HG03469 (cell line): ENCODE measurements around the gene PRKN.

ENCODE experiments used
- ATAC-seq: cut with Tn5 transposase; IDR thresholded peaks from one replicate; pipeline ENCODE4 v1.9.1; 2021; ENCODE audit warnings: mild to moderate bottlenecking, moderate library complexity, moderate number of reproducible peaks; ENCODE audit not compliant: unreplicated experiment

Gene PRKN

DNA sequence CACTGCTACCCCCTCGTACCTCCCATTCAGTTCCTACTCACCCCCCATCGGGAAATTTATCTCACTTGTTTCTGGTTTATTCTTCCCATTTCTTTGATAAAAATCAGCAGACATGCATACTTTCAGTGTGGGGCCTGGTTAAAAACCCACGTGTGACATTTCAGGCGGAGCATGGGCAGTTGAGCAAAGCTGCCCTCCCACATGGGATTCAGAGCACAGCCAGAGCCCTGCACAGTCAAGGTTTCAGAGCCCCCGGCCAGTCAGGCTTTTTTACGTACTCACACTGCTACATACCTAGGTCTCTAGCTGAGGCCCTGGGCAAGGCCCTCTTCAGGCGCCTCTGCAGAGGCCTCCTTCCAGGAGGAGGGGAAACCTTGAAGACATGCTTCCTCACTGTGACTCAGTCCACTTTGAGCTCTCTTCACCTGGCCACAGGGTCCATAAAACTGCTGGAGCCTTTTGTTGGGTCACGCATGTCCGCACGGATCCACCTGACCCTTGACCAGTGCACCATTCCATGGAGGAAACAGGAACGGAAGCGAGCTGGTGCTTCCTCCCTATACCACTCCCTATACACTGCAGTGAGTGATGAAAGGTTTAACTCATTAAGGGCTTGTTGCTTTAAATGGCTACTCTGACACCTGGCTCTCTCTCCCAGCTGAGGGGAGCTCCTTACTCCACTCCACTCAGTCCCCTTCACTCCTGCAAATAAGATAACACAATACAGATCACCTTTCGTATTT lies 713.3 kb downstream of the PRKN start:
- no peak for ATAC-seq

DNA sequence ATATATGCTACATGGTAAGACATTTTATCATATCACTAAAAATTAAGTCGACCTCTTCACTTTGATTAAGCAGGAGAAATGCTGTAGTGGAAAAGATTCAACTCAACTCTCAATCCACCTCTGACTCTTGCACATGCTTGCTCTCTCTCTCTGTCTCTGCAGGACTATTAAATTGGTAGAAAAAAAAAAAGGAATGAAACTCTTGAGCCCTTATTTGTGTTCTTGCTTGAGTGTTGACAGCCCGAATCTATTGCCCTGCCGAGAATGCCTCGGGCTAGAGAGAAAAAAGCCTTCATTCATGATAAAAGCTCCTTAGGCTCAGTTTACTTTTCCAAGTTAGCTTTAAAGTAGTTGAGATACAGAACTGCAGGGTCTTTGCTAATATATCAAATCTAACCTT lies 722.2 kb downstream of the PRKN start:
- no peak for ATAC-seq

DNA sequence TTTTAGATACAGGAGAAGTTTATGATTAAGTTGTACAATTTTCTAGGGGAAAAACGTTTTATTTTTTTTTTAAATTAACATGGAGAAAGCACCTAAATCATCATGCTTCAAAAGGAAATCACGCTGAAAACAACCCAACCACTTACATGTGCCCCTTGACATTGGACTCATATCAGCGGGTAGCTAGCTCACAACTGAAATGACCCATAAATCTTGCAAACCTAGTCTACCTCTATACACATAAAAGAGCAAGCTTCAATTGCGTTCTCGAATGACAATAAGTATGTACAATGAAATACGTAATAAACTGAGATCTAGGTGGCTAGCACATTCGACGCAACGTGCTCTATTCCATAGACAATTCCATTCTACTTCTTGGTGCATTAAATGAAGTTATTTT lies 730.8 kb downstream of the PRKN start:
- ATAC-seq: no peak

DNA sequence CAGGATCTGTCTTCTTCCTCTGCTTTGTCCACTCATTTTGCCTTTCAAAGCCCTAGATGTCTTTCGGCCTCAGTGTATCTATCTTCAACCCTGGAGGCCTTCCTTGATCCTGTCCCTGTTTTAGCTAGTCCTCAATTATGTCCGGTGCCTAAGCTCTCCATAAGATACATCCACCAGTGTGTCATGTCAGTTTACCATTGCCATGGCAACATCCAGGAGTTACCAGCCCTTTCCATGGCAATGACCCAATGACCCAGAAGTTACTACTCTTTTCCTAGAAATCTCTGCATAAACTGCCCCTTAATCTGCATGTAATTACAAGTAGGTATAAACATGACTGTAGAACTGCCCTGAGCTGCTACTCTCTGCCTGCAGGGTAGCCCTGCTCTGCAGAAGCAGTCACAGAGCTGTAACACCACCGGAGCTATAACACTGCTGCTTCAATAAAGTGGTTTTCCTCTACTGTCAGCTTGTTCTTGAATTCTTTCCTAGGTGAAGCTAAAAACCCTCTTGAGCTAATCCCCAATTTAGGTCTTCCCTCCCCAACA lies 741.6 kb downstream of the PRKN start:
- ATAC-seq: no peak

GRCh38 chr6:161984713-161985112 lies 742.9 kb downstream of the PRKN start:
- ATAC-seq: no peak

DNA sequence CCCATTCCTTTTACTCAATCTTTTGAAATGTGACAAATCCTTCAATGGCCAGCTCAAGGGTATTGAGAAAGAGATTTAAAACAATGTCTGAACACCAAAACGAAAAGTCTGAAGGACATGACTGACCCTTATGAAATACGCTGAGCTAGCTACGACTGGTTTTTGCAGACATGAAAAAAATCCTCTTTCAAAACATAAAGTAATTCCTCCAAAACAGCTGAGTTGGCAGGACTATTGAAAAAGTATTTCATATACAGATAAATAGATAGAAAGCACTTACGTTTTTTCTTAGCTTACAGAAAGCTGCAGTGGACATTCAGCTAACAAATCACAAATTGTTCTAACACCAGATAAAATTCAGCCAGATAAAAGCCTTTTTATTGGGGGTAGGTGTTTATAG lies 751.0 kb downstream of the PRKN start:
- no peak for ATAC-seq

GRCh38 chr6:161973064-161973463 lies 754.5 kb downstream of the PRKN start:
- ATAC-seq: no peak

DNA sequence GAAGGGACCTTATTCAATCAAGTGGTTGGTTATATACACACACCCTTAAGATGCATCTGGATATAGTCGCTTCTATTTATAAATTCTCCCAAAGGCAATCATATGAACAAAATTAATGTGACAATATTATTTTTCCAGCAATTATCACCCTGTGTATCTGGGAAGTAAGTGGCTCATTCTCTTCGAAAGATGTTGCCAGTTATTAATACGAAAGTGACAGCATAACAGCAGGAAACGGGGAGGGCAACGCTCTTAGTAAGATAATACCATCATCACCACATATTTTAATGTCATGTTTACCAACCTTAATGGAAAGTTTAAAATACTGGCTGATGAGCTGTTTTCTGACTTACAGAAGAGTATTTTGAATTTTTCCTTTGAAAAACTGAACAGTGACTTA lies 756.5 kb downstream of the PRKN start:
- no peak for ATAC-seq

DNA sequence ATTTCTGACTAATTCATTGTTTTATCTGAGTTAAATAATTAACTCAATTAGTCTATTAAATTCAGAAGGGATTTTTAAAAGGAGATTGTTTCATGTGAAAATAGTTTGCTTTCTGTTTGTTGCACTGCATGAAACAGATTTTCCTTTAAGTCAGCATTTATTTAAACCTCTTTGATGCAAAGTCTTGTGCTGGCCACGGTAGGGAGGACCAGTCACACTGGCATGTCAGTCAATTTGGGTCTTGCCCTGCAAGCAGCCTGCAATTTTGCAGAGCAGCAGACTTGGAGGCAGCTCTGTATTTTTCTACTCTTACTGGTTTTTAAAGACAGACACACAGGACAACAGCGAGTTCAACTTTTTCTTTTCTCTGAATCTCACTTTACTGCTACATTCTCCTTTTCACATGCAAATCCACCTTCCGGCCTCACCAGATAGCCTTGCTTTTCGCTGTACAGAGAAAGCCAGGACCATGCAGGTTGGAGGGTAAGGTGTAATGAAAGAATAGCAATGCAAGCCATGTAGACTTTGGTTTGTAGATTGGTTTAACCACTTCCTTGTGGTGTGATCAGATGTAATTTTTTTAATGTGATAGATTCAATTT lies 763.8 kb downstream of the PRKN start:
- no peak for ATAC-seq

- ATAC-seq: no peak
These were observed 764.4 kb downstream of the PRKN start for GRCh38 chr6:161963181-161963580.

DNA sequence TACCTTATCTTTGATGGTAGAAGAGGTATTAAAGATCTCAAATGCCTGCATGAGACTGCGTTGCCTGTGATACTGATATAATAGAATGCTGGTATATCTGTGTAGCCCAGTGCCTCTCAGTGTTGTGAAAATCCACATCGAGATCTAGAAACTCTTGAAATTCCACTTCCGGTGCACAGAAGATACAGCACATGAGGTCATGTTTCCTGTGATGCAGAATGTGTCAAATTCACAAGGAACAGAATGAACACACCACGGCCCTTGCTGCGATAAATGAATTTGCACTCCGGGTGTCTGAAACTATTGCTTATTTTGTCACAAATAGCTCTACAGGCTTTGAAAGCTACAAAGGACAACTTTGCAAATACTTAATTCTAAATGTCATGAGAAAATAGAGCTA lies 765.8 kb downstream of the PRKN start:
- ATAC-seq: no peak

- ATAC-seq: no peak
These were observed 766.5 kb downstream of the PRKN start for GRCh38 chr6:161961046-161961445.

DNA sequence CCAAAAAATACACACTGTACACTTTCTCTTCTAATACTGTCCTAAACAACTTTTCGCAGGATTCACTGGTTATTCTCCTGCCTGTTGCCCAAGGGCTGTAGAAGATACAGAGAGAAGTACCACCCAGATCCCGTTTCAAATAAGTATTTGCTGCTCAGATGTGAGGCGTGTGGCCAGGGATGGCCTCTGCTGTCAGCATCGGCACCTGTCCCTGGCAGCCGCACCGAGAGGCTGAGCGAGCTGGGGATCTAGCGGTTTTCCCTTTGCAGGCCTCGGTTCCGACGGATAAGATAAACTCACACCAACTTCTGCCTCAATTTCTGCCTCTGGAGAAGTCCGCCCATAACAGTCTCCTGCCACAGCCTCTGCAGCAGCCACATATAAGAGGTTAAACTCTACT lies 768.5 kb downstream of the PRKN start:
- ATAC-seq: no peak

- no peak for ATAC-seq
These were observed 771.5 kb downstream of the PRKN start for GRCh38 chr6:161956082-161956481.

DNA sequence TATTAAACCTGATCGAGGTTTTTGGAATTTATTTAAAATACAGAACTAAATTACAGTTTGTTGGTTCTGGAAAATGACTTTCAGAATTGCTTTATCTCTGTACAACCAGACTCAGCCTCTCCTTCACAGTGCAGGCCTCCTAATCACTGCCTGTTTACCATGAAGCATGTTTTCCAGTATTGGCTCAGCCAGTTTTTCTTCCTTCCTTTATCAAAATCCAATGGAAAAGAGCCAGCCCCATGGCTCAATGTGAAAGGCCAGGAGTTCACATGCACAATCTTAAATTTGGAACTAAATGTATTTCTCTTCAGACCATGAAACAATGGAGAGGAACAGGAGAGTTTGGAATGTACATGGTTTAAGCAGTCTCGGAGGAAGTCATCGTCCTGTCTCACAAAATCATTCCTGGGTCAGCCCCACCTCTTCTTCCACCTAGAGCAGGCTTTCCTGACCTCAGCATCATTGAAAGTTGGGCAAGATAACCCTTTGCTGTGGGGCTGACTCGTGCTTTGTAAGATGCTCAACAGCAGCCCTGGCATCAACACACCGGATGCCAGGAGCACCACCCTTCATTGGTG lies 772.8 kb downstream of the PRKN start:
- no peak for ATAC-seq

- ATAC-seq: no peak
These were observed 773.5 kb downstream of the PRKN start for GRCh38 chr6:161954077-161954476.

DNA sequence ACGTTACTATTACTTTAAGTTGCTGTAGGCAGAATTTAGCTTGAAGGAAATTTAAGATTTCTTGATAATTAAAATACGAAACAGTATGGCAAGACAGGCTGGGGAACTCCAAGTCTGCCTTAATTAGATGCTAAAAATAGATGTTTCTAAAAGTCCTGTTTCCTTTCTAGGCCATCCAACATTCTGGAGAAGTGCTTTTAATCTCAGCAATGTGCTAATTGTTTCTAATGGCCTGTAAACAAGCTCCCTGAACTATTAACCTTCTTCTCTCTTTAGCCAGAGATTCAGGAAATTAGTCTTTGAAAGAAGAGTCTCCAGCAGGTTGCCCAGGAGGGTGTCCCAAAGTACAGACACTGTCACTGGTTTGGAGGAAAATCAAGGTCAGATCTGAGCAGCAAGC lies 776.4 kb downstream of the PRKN start:
- ATAC-seq: no peak

DNA sequence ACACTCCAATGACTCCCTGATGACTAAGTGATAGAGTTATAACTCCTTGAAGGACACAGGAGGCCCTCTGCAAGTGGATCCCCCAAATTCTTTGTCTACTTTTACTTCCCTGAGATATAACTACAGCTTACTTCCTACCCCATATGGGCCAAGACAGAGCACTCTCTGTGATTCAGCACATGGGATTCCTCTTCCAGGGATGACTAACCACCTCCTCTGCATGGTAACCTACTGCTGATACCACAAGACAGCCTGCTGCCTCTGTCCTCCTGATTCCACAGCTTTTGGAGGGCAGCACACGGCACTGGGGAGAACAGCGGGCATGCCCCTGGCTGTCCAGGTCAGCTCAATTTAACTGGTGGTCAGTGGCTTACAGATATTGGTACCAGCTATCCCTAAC lies 778.0 kb downstream of the PRKN start:
- ATAC-seq: no peak

DNA sequence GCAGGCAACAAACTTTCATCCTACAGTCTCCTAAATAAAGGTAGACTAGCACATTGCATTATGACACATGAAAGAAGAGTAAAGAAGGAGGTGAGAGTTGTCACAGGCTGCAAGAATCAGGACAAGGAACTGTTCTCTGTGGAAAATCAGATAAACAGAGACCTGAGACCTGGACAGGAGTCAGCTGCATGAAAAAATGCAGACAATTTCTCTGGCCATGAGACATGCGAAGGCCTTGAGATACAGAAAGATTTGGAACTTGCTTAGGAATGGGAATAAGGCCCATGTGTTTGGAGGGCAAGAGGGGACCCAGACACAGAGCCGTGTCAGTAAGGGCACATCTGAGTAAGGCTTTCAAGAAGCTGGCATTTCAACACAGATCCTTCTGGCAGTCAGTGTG lies 779.1 kb downstream of the PRKN start:
- no peak for ATAC-seq

GRCh38 chr6:161947371-161947770 lies 780.2 kb downstream of the PRKN start:
- ATAC-seq: no peak

DNA sequence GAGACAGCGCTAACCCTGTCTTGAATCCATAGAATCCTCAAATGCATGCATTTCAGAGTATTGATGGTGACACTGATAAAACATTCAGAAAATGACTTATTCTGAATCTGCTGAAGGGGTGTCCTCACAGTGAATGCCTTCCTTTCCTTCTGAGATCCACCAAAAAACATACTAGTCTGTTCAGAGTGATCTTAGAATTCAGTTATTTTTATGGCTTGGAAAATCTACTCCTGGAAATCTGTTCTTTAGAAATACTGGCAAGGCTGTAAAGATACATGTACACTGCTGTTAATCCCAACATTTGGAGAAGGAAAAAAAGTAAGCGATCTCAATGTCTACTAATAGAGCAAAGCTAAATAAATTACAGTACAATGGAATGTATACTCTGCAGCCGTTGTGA lies 781.1 kb downstream of the PRKN start:
- no peak for ATAC-seq

- no peak for ATAC-seq
These were observed 784.0 kb downstream of the PRKN start for GRCh38 chr6:161943561-161943960.
